ENCODE data around the gene HOXC6.

GRCh38 chr12:54046809-54047159, 18.5 kb downstream of the HOXC6 start:
- no peak for TF ChIP-seq POLR2A (IDR thresholded peaks at IDR 0.05; ENCODE audit: low read depth, low read length)
- no peak for TF ChIP-seq POLR2AphosphoS5 (IDR thresholded peaks at IDR 0.05; ENCODE audit: low read depth, low read length)
- TF ChIP-seq TAF1 (IDR thresholded peaks at IDR 0.05; ENCODE audit: low read depth, low read length): no peak
- TF ChIP-seq SPI1 (IDR thresholded peaks at IDR 0.05; ENCODE audit: low read depth, low read length): no peak

Measured in GM12891 (cell line).